HepG2 (cell line): ENCODE data around the gene ATP11A. TPM values are rescaled to one million over a fixed set of nuclear protein-coding genes. Genes with fewer than 3 reads are reported as not detected.

Experiments
- ATAC-seq: fragments of 200-7000 bp; cut with Tn5 transposase; 3 replicates; pipeline ENCODE4 v1.9.1; 2020; ENCODE audit warnings: mild to moderate bottlenecking, moderate library complexity
- BruUV-seq: library from RNA; stranded (reverse); fragments of 400-500 nt; replicated peaks from 2 replicates; lab custom pipeline; 2021; lab: Mats Ljungman, UMichigan
- CTCF ChIA-PET: fragments of 300-600 bp; formaldehyde crosslinking; extraction: SDS; loops from one replicate; lab custom pipeline; 2021; ENCODE audit warnings: low total read pairs, inconsistent platforms, low intra/inter-chr PET ratio; lab: Yijun Ruan, JAX
- POLR2A ChIA-PET: fragments of 350-600 bp; sonication (Branson Sonifier 250); formaldehyde crosslinking; loops from one replicate; lab custom pipeline; 2020; ENCODE audit warnings: antibody characterized with exemption, inconsistent platforms; lab: Yijun Ruan, JAX
- DNase-seq: peaks from one replicate; pipeline ENCODE4 v3.0.0-alpha.2; 2015; ENCODE audit warnings: low spot score
- FAIRE-seq: peaks from 3 replicates; lab custom pipeline; 2011; peaks lifted over from hg19 to GRCh38; lab: Jason Lieb, UNC
- H2AFZ ChIP-seq: one replicate; pipeline ENCODE4 v1.6.1; 2011; ENCODE audit warnings: low read length, inconsistent platforms
- H3K27ac ChIP-seq: fragments of 300-600 bp; 3 replicates; pipeline ENCODE4 v1.8.0; 2011; ENCODE audit warnings: mixed run types, mild to moderate bottlenecking, mixed read lengths, low read length, inconsistent platforms; ENCODE audit not compliant: insufficient read depth; ENCODE audit errors: extremely low read length
- H3K27me3 ChIP-seq, 2 experiments: fragments of 200-600 bp in 1 of 2; 2 replicates in 1 of 2; 3 replicates in 1 of 2; pipeline versions ENCODE4 v1.6.0 to v1.8.0; 2011; ENCODE audit warnings: low read length in 2 of 2, mild to moderate bottlenecking in 2 of 2, moderate library complexity in 2 of 2, inconsistent platforms in 1 of 2; ENCODE audit not compliant: insufficient read depth in 2 of 2, control insufficient read depth in 1 of 2
- H3K36me3 ChIP-seq, 2 experiments: fragments of 200-600 bp in 1 of 2; replicated peaks in 1 of 2; 2 replicates in 1 of 2; 3 replicates in 1 of 2; pipeline versions ENCODE4 v1.5.1 to v1.8.0; 2011; ENCODE audit warnings: low read length in 2 of 2, inconsistent platforms in 1 of 2; ENCODE audit not compliant: insufficient read depth in 2 of 2, control insufficient read depth in 1 of 2
- H3K4me1 ChIP-seq: 2 replicates; pipeline ENCODE4 v1.5.1; 2012; ENCODE audit warnings: low read length, inconsistent platforms; ENCODE audit not compliant: insufficient read depth
- H3K4me2 ChIP-seq: 2 replicates; pipeline ENCODE4 v1.6.0; 2011; ENCODE audit warnings: low read depth, low read length, inconsistent platforms
- H3K4me3 ChIP-seq, 3 experiments: fragments of 200-600 bp in 1 of 3; sonication (generic), shearing (Covaris generic) in 1 of 3; replicated peaks in 1 of 3; 2 replicates each; pipeline ENCODE4 v1.5.1; 2011 to 2016; ENCODE audit warnings: low read length in 3 of 3, inconsistent platforms in 2 of 3, low read depth in 2 of 3, mild to moderate bottlenecking in 2 of 3, control low read depth in 1 of 3, mixed read lengths in 1 of 3; ENCODE audit not compliant: insufficient read depth in 1 of 3
- H3K79me2 ChIP-seq: one replicate; pipeline ENCODE4 v1.6.1; 2011; ENCODE audit warnings: low read length, inconsistent platforms; ENCODE audit not compliant: insufficient read depth
- H3K9ac ChIP-seq: 2 replicates; pipeline ENCODE4 v1.6.0; 2011; ENCODE audit warnings: mild to moderate bottlenecking, low read depth, low read length, inconsistent platforms; ENCODE audit not compliant: insufficient read depth
- H3K9me3 ChIP-seq: 2 replicates; pipeline ENCODE4 v1.5.1; 2012; ENCODE audit warnings: mild to moderate bottlenecking, low read length
- H4K20me1 ChIP-seq: 2 replicates; pipeline ENCODE4 v1.6.0; 2011; ENCODE audit warnings: inconsistent platforms, mild to moderate bottlenecking, low read length, moderate library complexity; ENCODE audit not compliant: insufficient read depth
- AGO2 ChIP-seq: fragments of 200-400 bp; formaldehyde crosslinking; optimal IDR thresholded peaks from 2 replicates; pipeline ENCODE3; 2017; ENCODE audit warnings: mild to moderate bottlenecking, low read depth, low read length, moderate library complexity
- BRCA1 ChIP-seq: sonication (generic); formaldehyde crosslinking; IDR thresholded peaks from 2 replicates; pipeline ENCODE4 v1.4.0; 2020; ENCODE audit warnings: missing genetic modification reagents
- MAFF ChIP-seq: IDR thresholded peaks from 2 replicates; pipeline ENCODE4 v1.6.1; 2011; ENCODE audit warnings: low read depth, low read length, improper control_type of control experiment
- POLR2A ChIP-seq, 2 experiments: IDR thresholded peaks; 2 replicates each; pipeline ENCODE4 v1.6.1; 2011; ENCODE audit warnings: low read depth in 2 of 2, low read length in 2 of 2, mild to moderate bottlenecking in 1 of 2, moderate library complexity in 1 of 2; ENCODE audit not compliant: insufficient read depth in 1 of 2
- RBM22 ChIP-seq: fragments of 200-400 bp; formaldehyde crosslinking; optimal IDR thresholded peaks from 2 replicates; pipeline ENCODE3; 2017; ENCODE audit warnings: mild to moderate bottlenecking, low read length, moderate library complexity
- SP5 ChIP-seq: IDR thresholded peaks from 2 replicates; pipeline ENCODE4 v1.6.1; 2016; ENCODE audit warnings: low read depth, borderline replicate concordance
- ZFX ChIP-seq: sonication (generic); formaldehyde crosslinking; IDR thresholded peaks from 2 replicates; pipeline ENCODE4 v1.4.0; 2020; ENCODE audit warnings: mild to moderate bottlenecking, low read depth, missing genetic modification reagents, moderate library complexity
- ZMAT3 ChIP-seq: sonication (generic); formaldehyde crosslinking; conservative IDR thresholded peaks from 2 replicates; pipeline ENCODE4 v1.7.0; 2021; ENCODE audit warnings: missing genetic modification reagents
- ZNF136 ChIP-seq: sonication (generic); formaldehyde crosslinking; IDR thresholded peaks from 2 replicates; pipeline ENCODE4 v1.8.1; 2022; ENCODE audit warnings: low read depth, mild to moderate bottlenecking, moderate library complexity, missing genetic modification reagents
- ZNF407 ChIP-seq: sonication (generic); formaldehyde crosslinking; IDR thresholded peaks from one replicate; pipeline ENCODE4 v1.5.1; 2020; ENCODE audit warnings: mild to moderate bottlenecking, missing genetic modification reagents; ENCODE audit errors: not compliant biosample characterization
- ZNF598 ChIP-seq: sonication (generic); formaldehyde crosslinking; IDR thresholded peaks from 2 replicates; pipeline ENCODE4 v1.5.1; 2020; ENCODE audit warnings: mild to moderate bottlenecking, missing genetic modification reagents, borderline replicate concordance
- ZNF614 ChIP-seq: IDR thresholded peaks from 2 replicates; pipeline ENCODE4 v1.6.1; 2018; ENCODE audit warnings: missing biosample characterization, missing genetic modification reagents, inconsistent platforms, borderline replicate concordance
- ZNF737 ChIP-seq: sonication (generic); formaldehyde crosslinking; IDR thresholded peaks from 2 replicates; pipeline ENCODE4 v1.5.0; 2020; ENCODE audit warnings: missing genetic modification reagents, mild to moderate bottlenecking, borderline replicate concordance
- ZNF75D ChIP-seq: sonication (generic); formaldehyde crosslinking; IDR thresholded peaks from 2 replicates; pipeline ENCODE4 v1.8.1; 2023; ENCODE audit warnings: missing genetic modification reagents, mild to moderate bottlenecking, borderline replicate concordance
- WGBS: methylation state at CpG from one replicate; pipeline ENCODE4 v1.1.6; 2017; ENCODE audit warnings: low lambda C conversion rate; 5-methylcytosine and 5-hydroxymethylcytosine counted together
- in situ Hi-C: cut with HindIII; loops from 2 replicates; pipeline ENCODE4 v1.10.0; 2017; ENCODE audit warnings: low pct_unique_long_range_greater_than_20kb; ENCODE audit not compliant: extremely low pct_ligation_motif_present
- intact Hi-C: fragments of 100-400 bp; cut with micrococcal nuclease; formaldehyde crosslinking; loops from one replicate; pipeline ENCODE4 v1.10.0; 2022; ENCODE audit not compliant: unreplicated experiment
- polyA plus RNA-seq, 8 experiments: library from polyadenylated mRNA; depleted of rRNA in 3 of 8; stranded (reverse) in 7 of 8; unstranded in 1 of 8; fragments of >200 nt; fragmentation: Illumina TruSeq in 4 of 8; extraction: Trizol in 4 of 8; gene quantifications; 2 replicates each; pipeline versions ENCODE4 v1.2.1 to v1.2.3, GENCODE V29; 2011 to 2016; ENCODE audit warnings: low read depth in 4 of 8, missing spikeins in 1 of 8, mixed read lengths in 1 of 8; ENCODE audit not compliant: insufficient read depth in 1 of 8
- total RNA-seq, 5 experiments: library from RNA; depleted of rRNA; stranded (reverse); fragments of >200 nt; fragmentation: Illumina TruSeq; extraction: Trizol; gene quantifications; 2 replicates each; pipeline ENCODE4 v1.2.3, GENCODE V29; 2016; ENCODE audit warnings: low read depth in 1 of 5
- TF ChIP-seq, protein P1 (sequence below): sonication (generic); formaldehyde crosslinking; IDR thresholded peaks from 2 replicates; pipeline ENCODE4 v1.5.0; 2020; ENCODE audit warnings: missing genetic modification reagents

ATP11A gene
- total and polyA plus RNA-seq, 2 of the 13 experiments (the other 11 are each of a cell fraction or from before 2014, with no cell fraction given), result 18.4 to 20.1 TPM

DNA sequence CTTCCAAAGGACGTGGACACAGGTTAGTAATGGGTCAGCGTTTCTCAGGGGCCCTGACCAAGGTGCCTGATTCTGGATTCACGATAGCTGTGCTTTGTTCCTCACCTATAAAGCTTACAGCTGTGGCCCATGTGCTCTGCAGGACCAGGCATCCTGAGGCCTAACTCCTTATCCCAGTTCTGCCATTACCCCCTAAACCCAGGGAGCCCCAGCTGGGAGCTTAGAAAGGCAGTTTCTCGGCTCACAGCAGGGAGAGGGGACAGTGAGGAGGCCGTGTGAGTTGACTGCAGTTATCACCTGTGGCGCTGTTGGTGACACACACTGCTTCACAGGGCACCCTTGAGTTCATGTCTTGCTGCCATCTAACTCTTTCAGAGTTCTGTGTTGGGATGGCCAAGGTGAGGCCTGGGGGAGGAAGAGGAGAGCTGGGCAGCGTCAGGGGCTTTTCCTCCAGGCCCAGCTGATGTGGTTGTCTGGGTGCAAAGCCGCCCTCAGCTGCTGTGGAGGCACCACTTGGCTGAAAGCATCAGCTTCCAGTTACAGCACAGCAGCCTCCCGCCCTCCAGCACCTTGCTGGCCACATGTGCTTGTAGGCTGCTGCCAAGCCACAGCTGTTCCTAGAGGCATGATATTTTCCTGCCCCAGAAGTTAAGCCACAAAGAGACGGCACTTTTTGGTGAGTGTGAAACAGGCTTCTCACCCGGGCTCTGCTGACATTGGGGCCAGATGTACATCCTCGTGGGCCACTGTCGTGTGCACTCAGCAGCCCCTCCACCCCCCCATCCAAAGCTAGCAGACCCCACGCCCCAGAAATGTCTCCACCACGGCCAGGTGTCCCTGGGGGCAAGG is 179.6 kb downstream of the ATP11A start:
- ChIA-PET CTCF (no interaction called here), POLR2A (no interaction called here)
- Histone ChIP-seq H3K79me2 (no peaks in the 10 kb centered on the region), H3K9ac (no peak overlapping the region), H3K4me3 (no peak overlapping the region), H3K9me3 (no peaks in the 10 kb centered on the region), H3K27me3 (no peaks in the 10 kb centered on the region), H4K20me1 (no peaks in the 10 kb centered on the region), H2AFZ (no peak overlapping the region), H3K4me2 (no peak overlapping the region), H3K4me1 (peaks cover 5% of the 10 kb centered on the region; the same call in 1 of the 2 replicates), H3K36me3 (peaks cover 23 to 51% of the 10 kb centered on the region in 2 experiments; a peak in 4 of 5 replicates), H3K27ac (no peak overlapping the region)
- in situ Hi-C loops (loop anchor here (5.0 kb wide), 1 partner anchor 232 kb away; no protein-coding TSS in a partner anchor), intact Hi-C loops (no loop called here)
- DNase-seq, result no peak
- no TSS peak for BruUV-seq
- 100% methylated on average over 5 of the region's 15 CpGs for WGBS
- no peak for FAIRE-seq
- ATAC-seq, result no peak
- TF ChIP-seq ZFX (CRISPR knock-in tag) (no peak), ZNF614 (no peak), BRCA1 (no peak), ZMAT3 (CRISPR knock-in tag) (no peak), RBM22 (peak; percentile 65), ZNF75D (CRISPR knock-in tag) (no peak), ZNF136 (CRISPR knock-in tag) (no peak), ZNF407 (CRISPR knock-in tag) (no peak), SP5 (no peak), MAFF (no peak), POLR2A (IDR thresholded peaks at IDR 0.05; ENCODE audit: insufficient read depth in 1 of 2, low read depth in 2 of 2, low read length in 2 of 2) (0 out of 4 replicates have a peak, but pooled peaks of 1 of the 2 experiments have one; percentile 6), ZNF598 (CRISPR knock-in tag) (no peak), AGO2 (peak; percentile 47), ZNF737 (CRISPR knock-in tag) (no peak)
- TF ChIP-seq, protein P1, sequence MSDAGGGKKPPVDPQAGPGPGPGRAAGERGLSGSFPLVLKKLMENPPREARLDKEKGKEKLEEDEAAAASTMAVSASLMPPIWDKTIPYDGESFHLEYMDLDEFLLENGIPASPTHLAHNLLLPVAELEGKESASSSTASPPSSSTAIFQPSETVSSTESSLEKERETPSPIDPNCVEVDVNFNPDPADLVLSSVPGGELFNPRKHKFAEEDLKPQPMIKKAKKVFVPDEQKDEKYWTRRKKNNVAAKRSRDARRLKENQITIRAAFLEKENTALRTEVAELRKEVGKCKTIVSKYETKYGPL (CRISPR knock-in tag), result no peak
